Measurements from ENCODE around the gene SERTAD2.

DNA sequence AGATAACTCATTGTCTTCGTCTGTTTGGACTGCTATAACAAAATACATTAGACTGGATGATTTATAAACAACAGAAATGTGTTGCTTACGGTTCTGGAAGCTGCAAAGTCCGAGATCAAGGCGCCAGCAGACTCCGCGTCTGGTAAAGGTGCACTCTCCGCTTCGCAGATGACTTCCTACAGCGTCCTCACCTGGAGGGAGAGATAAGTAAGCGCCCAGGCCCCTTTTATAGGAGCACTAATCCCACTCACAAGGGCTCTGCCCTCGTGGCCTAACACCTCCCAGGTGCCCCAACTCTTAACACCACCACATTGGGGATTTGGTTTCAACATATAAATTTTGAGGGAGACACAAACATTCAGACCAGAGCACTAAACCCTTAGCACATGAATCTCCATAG lies 51.3 kb downstream of the SERTAD2 start:
- TF ChIP-seq, protein P1, sequence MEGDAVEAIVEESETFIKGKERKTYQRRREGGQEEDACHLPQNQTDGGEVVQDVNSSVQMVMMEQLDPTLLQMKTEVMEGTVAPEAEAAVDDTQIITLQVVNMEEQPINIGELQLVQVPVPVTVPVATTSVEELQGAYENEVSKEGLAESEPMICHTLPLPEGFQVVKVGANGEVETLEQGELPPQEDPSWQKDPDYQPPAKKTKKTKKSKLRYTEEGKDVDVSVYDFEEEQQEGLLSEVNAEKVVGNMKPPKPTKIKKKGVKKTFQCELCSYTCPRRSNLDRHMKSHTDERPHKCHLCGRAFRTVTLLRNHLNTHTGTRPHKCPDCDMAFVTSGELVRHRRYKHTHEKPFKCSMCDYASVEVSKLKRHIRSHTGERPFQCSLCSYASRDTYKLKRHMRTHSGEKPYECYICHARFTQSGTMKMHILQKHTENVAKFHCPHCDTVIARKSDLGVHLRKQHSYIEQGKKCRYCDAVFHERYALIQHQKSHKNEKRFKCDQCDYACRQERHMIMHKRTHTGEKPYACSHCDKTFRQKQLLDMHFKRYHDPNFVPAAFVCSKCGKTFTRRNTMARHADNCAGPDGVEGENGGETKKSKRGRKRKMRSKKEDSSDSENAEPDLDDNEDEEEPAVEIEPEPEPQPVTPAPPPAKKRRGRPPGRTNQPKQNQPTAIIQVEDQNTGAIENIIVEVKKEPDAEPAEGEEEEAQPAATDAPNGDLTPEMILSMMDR (IDR thresholded peaks at IDR 0.05), result no peak
- TF ChIP-seq POLR2AphosphoS5 (IDR thresholded peaks at IDR 0.05), result no peak
